GM12873 (cell line): ENCODE data around the gene SERBP1.

Source experiments
- TF ChIP-seq, protein P1 (sequence below): IDR thresholded peaks from 2 replicates; pipeline ENCODE4 v1.5.1; 2012; ENCODE audit warnings: low read depth, mild to moderate bottlenecking, moderate library complexity, low read length, control low read depth; ENCODE audit not compliant: insufficient read depth; ENCODE audit errors: missing control alignments

The SERBP1 gene

DNA sequence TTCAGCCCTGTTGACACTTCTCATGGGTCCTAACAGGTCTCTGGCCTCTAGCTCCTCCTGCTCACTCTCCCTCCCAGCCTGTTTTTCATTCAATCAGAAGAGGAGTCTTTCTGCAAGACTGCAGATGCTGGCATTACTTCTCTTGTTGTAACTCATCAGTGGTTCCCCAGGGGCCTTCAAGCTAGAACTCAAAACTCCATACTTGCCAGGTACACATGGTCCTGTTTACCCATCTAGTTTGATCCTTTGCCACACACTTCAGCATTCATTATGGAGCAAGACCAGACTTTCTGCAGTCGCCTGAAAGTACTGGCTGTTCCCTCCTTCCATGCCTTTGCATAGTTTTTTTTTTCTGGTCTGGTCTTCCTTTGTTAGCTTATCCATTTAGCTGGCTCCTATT is 47.9 kb downstream of the SERBP1 start:
- TF ChIP-seq, protein P1, sequence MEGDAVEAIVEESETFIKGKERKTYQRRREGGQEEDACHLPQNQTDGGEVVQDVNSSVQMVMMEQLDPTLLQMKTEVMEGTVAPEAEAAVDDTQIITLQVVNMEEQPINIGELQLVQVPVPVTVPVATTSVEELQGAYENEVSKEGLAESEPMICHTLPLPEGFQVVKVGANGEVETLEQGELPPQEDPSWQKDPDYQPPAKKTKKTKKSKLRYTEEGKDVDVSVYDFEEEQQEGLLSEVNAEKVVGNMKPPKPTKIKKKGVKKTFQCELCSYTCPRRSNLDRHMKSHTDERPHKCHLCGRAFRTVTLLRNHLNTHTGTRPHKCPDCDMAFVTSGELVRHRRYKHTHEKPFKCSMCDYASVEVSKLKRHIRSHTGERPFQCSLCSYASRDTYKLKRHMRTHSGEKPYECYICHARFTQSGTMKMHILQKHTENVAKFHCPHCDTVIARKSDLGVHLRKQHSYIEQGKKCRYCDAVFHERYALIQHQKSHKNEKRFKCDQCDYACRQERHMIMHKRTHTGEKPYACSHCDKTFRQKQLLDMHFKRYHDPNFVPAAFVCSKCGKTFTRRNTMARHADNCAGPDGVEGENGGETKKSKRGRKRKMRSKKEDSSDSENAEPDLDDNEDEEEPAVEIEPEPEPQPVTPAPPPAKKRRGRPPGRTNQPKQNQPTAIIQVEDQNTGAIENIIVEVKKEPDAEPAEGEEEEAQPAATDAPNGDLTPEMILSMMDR, result no peak

DNA sequence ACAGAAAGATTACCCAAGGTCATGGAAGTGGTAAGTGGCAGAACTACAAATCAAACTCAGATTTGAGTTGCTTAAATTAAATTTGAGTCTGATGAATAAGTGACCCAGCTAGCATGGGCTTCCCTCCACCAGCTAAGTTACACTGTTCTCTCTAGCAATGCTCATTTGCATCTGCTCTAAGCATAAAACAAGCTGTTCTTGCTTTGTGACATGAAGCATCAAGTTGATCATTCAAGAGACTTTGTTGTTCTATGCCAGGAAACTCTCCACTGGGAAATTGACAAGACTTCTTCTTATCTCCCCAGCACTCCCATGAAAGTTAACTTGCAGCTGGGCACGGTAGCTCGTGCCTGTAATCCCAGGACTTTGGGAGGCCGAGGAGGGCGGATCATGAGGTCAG is 49.0 kb downstream of the SERBP1 start:
- TF ChIP-seq, protein P1, result no peak

DNA sequence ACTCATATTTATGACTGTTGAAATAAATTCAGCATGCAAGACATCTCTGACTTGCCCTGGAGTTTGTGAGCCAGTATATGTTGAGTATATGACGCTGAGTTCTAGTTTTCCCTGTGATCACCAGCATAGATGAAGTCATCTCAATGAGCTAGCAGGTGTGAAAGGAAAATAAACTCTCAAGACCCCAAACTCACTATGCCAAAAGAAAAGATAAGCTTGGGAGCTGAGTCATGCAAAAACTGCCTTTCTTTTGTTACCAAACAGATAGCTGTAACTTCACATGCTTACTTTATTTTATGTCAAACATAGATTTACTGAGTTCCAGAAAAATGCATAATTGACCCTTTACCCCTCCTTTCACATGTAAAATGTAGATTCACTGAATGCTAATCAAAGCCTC is 52.9 kb downstream of the SERBP1 start:
- TF ChIP-seq, protein P1, result no peak

DNA sequence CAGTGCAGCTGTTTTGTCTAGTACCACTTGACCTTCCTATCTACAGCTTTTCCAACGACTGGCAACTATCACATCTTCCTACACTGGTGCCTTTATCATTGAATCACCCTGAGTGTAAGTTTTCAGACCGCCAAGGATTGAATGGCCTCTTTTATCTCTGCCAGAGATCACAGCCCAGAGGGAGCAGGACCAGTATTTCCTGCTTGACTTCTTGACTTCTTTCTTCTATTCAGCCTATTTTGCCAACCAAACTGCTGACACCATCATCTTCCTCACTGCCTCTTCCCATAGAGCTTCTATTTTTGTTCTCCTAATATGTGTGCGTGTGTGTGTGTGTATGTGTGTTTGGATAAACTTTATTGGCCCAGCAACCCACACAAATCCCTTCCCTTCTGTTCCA is 53.8 kb downstream of the SERBP1 start:
- TF ChIP-seq, protein P1, result no peak

DNA sequence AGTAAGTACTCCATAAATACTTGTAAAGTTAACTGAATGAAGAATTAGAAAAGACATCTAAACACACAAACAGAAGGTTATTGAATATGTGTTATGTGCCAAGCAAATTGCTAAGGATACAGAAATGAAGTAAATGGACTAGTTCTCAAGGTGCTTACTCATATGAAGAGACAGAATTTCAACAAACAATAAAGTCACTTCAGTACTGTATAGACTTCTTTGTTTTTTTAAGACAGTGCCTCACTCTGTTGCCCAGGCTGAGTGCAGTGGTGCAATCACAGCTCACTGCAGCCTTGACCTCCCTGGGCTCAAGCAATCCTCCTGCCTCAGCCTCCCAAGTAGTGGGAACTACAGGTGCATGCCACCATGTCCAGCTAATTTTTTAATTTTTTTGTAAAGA is 57.3 kb downstream of the SERBP1 start:
- TF ChIP-seq, protein P1, result no peak

DNA sequence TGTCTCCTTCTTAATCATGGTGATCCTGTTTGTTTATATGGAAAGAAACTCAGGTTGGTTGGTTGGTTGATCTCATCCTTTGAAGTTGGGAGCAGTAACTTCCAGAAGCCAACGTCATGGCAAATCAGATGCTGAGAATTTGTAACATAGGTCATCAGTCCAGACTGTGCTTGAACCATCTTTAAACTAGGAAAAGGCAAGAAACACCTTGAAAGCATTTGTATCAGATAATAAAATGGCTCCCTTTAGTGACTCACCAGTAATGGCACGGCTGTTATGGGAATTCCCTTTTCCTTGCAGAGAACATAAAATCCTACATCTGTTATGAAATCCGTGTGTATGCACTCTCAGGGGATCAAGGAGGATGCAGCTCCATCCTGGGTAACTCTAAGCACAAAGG is 58.1 kb downstream of the SERBP1 start:
- TF ChIP-seq, protein P1, result no peak

DNA sequence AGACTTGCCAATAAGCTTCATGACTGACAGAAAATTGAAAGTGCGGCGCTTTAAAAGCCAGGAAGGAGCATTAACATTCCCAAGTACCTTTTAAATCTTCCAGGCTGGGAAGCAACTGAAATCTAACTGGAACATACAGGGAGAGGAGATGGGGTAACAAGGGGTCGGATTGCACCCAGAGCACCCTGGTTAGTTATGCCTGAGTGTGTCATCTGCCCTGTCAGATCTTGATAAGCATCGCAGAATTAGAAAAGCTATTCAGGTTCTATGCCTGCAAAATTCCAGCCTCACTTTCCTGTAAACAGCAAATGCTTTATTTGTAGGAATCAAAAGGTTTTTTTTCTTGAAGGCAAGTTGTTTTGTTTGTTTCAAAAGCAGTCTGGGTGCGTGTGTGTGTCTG is 58.5 kb downstream of the SERBP1 start:
- TF ChIP-seq, protein P1, result no peak
